Psoas muscle (tissue), 8 donors: ENCODE measurements around the gene SEC16A. TPM values are rescaled to one million over a fixed set of nuclear protein-coding genes. Genes with fewer than 3 reads are reported as not detected.

Source experiments
- ATAC-seq, 4 donors: fragments of 200-7000 bp; cut with Tn5 transposase; one replicate each; pipeline ENCODE4 v1.9.1; 2020; ENCODE audit warnings: moderate library complexity in 3 of 4, mild to moderate bottlenecking in 2 of 4
- DNase-seq, 2 donors: peaks; one replicate each; pipeline ENCODE4 v3.0.0-alpha.2; 2020
- H3K27ac ChIP-seq: fragments of 200-600 bp; one replicate; pipeline ENCODE4 v1.8.0; 2022
- H3K27me3 ChIP-seq, 3 donors: fragments of 200-600 bp in 1 of 3; one replicate each; pipeline versions ENCODE4 v1.6.1 to v1.8.0; 2013 to 2022; ENCODE audit warnings: low read length in 2 of 3, mild to moderate bottlenecking in 2 of 3, moderate library complexity in 1 of 3; ENCODE audit not compliant: insufficient read depth in 3 of 3
- H3K36me3 ChIP-seq, 2 donors: fragments of 200-600 bp in 1 of 2; one replicate each; pipeline versions ENCODE4 v1.6.1 to v1.8.0; 2013 to 2022; ENCODE audit warnings: low read depth in 1 of 2, mild to moderate bottlenecking in 1 of 2, moderate library complexity in 1 of 2; ENCODE audit not compliant: insufficient read depth in 1 of 2
- H3K4me1 ChIP-seq: fragments of 200-600 bp; one replicate; pipeline ENCODE4 v1.8.0; 2022
- H3K4me3 ChIP-seq: fragments of 200-600 bp; one replicate; pipeline ENCODE4 v1.8.0; 2022; ENCODE audit warnings: mild to moderate bottlenecking
- H3K9me3 ChIP-seq: fragments of 200-600 bp; one replicate; pipeline ENCODE4 v1.8.0; 2022
- CTCF ChIP-seq: fragments of 200-600 bp; IDR thresholded peaks from one replicate; pipeline ENCODE4 v1.8.0; 2022; ENCODE audit warnings: antibody characterized with exemption
- WGBS, 3 donors: extraction: QIAGEN DNeasy Blood & Tissue Kit; methylation state at CpG; one replicate each; pipeline versions ENCODE4 v1.1.6 to v1.1.7; 2013; 5-methylcytosine and 5-hydroxymethylcytosine counted together
- intact Hi-C, 2 donors: fragments of 100-400 bp; cut with DNase I; formaldehyde crosslinking; loops; one replicate each; pipeline versions ENCODE4 v1.11.0 to v1.14.2; 2022
- polyA plus RNA-seq, 3 donors: library from polyadenylated mRNA; stranded (reverse); fragments of 200-250 nt; gene quantifications; one replicate each; pipeline ENCODE4 v1.2.3, GENCODE V29; 2013
- total RNA-seq, 4 donors: library from RNA; stranded (reverse); fragmentation: NEBNext Ultra II Directional in 2 of 4; extraction: Animal tissue kit (Norgen Biotek cat#: 25700) in 2 of 4; gene quantifications; one replicate each; pipeline versions ENCODE4 v1.2.1 to v1.2.4, GENCODE V29; 2021 to 2023
- donor health status: healthy with polysubstance abuse.
- donor health status: DM: no; HTN: no; CAD: no; lungs with moderate emphysema.
- donor health status: Bipolar disorder and iron deficiency.
- donor health status: healthy.
- donor health status: DM: yes; HTN: yes; CAD: no.
- donor health status: DM: no; HTN: no; CAD: no.
- donor health status: DM: no; HTN: no; CAD: no.
- donor health status: DM: yes; HTN: yes; CAD: no.

SEC16A gene
- total and polyA plus RNA-seq, 7 donors: 22.3 to 40.0 (median 31.5) TPM

DNA sequence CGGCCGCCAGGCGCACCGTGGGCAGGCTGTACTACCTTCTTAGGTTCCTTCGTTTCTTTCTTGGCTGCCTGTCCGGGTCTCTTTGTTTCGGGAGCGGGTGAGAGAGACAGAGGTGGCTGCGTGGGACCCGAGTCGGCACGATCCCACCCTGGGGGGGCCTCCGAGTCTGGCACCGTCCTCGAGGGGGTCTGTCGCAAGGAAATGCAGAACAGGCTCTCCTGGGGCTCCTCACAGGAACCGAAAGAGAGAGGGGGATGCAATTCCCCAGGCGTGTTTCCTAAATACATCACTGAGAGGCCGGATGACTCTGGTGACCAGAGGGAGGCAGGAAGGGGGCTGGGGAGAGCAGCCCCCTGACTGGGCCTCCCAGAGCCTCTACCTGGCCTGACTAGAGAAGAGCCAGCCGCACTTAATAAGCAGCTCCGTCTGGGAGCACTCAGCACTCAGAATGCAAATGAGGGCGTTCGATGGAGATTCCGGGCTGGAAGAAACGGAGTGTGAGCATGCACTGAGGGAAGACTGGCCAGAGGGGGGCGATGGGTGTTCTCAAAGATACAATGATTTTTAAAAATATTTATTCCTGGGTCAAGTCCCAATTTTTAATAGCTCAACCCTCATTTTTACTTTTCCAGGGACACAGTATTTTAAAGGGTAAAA is 31.5 kb downstream of the SEC16A start:
- Histone ChIP-seq H3K36me3 (peaks cover 20 to 96% of the 10 kb centered on the region in 2 donors), H3K27ac (no peak overlapping the region), H3K4me3 (no peak overlapping the region), H3K27me3 (no peaks in the 10 kb centered on the region), H3K9me3 (no peaks in the 10 kb centered on the region), H3K4me1 (no peaks in the 10 kb centered on the region)
- ATAC-seq (no peak), DNase-seq (no peak)
- 87 to 89% (median 88%) methylated on average over 26 of the region's 26 CpGs for WGBS, 3 donors
- TF ChIP-seq CTCF: no peak
- intact Hi-C loops: no loop called here

GRCh38 chr9:136448655-136449054 is 34.2 kb downstream of the SEC16A start:
- H3K27me3 ChIP-seq: no peaks in the 10 kb centered on the region
- no peak for DNase-seq
- intact Hi-C loops: no loop called here
- no peak overlapping the region for H3K4me3 ChIP-seq
- H3K27ac ChIP-seq: no peak overlapping the region
- no peaks in the 10 kb centered on the region for H3K4me1 ChIP-seq
- WGBS, 3 donors: 89% methylated on average over 3 of the region's 3 CpGs
- no peak for TF ChIP-seq CTCF
- H3K36me3 ChIP-seq: peaks cover 13 to 96% of the 10 kb centered on the region in 2 donors
- no peak for ATAC-seq
- H3K9me3 ChIP-seq: no peaks in the 10 kb centered on the region

DNA sequence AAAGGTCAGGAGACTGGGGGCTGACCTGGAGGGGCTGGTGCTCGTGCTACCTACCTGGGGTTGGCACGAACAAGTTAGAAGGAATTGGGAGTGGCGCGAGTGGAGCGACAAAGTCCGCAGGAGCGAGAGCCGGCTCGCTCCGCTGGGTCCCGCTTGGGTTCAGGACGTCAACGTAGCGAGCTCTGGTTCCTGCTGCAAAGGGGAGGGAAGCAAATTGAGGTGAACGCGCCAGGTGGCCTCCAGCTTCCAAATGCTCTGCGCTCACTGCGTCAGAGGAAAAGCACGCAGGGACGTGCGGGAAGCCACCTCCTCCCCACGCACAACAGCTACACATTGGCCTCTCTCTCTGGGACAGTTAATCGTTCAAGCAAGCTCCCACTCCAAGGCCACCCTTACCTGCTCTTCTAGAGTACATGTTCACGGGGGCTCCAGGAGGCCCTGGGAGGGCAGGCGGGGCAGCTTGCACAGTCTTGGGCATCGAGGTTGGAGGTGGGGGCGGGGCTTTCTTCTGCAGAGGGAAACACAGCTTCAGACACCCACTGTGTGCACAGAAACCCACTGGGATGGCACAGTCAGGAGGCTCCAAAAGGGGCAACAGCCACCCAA is 35.6 kb downstream of the SEC16A start:
- Histone ChIP-seq H3K9me3 (no peaks in the 10 kb centered on the region), H3K4me1 (no peaks in the 10 kb centered on the region), H3K27ac (no peak overlapping the region), H3K4me3 (no peak overlapping the region), H3K27me3 (no peaks in the 10 kb centered on the region), H3K36me3 (peaks cover 13 to 96% of the 10 kb centered on the region in 2 donors)
- intact Hi-C loops: no loop called here
- WGBS, 3 donors: 92 to 95% (median 95%) methylated on average over 27 of the region's 27 CpGs
- TF ChIP-seq CTCF: no peak
- ATAC-seq (no peak), DNase-seq (no peak)

- Histone ChIP-seq H3K27me3 (no peaks in the 10 kb centered on the region), H3K9me3 (no peaks in the 10 kb centered on the region), H3K36me3 (peaks cover 13 to 96% of the 10 kb centered on the region in 2 donors), H3K4me1 (no peaks in the 10 kb centered on the region), H3K4me3 (no peak overlapping the region), H3K27ac (no peak overlapping the region)
- TF ChIP-seq CTCF: no peak
- DNase-seq (no peak), ATAC-seq (no peak)
- intact Hi-C loops: no loop called here
- 81 to 93% (median 88%) methylated on average over 7 of the region's 7 CpGs for WGBS, 3 donors
Observed at GRCh38 chr9:136445799-136446198, 37.0 kb downstream of the SEC16A start.
